Renal cortex interstitium (tissue), 11 donors: ENCODE measurements around the gene VWA3A. TPM values are rescaled to one million over a fixed set of nuclear protein-coding genes. Genes with fewer than 3 reads are reported as not detected.
"Not testable (repeated sequence)": the region's sequence is repeated elsewhere in the genome, so short reads cannot be mapped to it uniquely, and the experiment has no call there.

Source experiments
- DNase-seq, 11 donors: peaks; one replicate each; pipeline ENCODE4 v3.0.0-alpha.2; 2013; ENCODE audit warnings: low read depth in 9 of 11, low spot score in 4 of 11; ENCODE audit errors: extremely low read depth in 1 of 11
- polyA plus RNA-seq, 3 donors: library from polyadenylated mRNA; unstranded; fragments of 120-200 nt; gene quantifications; one replicate each; pipeline ENCODE4 v1.2.1, GENCODE V29; 2013; ENCODE audit not compliant: insufficient read length in 3 of 3

VWA3A gene
- polyA plus RNA-seq, 3 donors, result 1.8 to 4.7 (median 2.1) TPM

DNA sequence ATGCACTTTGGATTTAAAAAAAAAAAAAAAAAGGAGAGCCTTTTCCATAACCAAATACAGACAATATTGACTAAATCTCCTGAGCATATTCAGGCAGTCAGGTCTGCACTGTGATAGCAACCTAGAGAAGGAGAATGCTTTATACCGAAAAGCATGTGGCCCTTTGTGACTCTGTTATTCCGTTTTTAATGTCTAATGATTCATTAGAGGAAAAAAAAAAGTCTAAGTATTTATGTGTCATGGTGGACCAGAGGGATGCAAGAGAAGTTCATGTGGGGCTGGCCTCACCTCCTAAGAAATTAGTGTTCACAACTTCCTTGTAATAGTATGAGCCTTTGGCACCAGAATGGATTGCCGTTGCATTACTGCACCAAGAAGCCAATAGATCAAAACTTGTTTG is 11.3 kb upstream of the VWA3A start:
- no peak for DNase-seq

DNA sequence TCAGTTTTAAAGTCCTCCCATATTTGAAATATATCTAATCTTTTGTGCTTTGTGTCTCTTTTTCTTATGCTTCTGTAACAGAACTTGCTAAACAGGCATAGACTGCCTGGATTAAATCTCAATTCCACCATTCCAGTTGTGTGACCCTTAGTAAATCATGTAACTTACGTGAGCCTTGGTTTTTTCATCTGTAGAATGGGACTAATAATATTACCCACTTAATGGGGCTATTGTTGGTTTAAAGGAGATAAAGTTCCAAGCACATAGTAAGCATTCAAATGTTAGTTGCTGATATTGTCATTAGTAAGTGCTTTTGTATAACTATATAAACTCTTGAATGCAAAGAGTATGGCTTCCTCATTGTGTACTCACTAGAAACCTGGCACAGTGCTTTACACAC is 5.9 kb upstream of the VWA3A start:
- DNase-seq, result no peak

DNA sequence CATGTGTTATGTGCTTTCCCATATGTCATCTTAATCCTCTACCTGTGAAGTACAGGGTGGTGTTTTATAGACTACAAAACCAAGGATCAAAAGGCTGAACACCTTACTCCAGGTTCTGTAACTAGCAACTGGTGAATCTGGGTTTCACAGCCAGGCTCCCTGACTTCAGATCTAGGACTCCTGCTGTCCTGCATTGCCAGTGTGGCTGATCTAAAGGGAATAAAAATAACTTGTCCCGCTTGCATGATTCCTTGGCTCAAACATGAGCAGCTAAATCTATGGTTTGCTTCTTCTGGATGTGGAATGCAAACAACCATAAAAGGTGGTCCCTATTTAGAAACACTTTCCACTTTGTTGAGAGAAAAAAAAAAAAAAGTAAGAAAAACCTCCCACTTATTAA is 3.7 kb upstream of the VWA3A start:
- DNase-seq, result no peak

DNA sequence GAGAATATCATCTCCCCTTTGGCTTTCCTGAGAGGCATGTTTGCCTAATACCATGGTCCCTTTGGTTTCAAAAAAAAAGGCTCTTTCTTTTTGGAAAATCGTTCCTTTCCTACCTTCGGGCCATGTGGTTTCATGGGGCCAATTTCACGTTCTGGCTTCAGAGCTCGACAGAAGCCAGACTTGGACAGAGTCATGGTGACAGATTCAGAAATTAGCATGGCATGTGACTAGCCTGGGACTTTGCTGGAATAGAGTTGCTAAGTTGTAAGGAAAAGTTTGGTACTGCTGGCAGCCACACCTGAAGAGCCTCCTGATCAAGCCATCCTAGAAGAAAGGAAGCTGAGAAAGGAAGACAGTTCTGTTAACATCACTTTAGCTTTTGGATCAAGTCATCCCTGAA is 2.4 kb upstream of the VWA3A start:
- no peak for DNase-seq

DNA sequence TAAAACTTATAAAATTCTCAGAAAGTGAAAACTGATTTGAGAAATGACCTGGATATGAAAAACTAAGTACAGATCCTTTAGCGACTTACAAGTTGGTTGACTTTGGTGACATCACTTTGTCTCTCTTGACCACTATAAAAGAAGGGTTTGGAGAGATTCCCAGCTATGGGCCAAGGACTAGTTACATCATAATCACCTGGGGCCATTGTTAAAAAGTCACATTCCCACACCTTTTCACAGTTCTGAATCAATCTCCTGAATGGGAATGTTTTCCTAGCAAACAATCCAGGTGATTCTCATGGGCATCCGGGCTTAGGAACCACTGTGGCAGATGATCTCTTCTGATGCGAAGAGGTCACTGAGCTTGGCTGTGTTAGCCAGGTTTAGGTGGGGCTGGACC is 620 bp upstream of the VWA3A start:
- no peak for DNase-seq

DNA sequence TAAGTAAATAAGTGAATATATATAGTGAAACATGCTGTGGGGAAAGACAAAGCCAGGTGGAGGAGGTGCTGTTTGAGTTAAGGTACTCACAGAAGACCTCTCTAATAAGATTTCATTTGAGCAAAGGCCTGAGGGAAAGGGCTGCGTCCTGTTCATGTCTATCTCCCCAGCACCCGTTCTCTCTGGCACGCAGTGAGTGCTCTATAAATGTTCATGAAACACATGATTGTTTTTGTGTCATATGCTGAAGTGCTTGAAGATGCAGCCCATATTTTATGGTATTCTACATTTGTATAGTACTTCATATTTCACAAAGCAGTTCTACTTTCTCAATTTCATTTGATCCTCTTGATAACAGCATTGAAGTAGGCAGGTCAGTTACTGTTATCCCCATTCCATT is 990 bp downstream of the VWA3A start:
- DNase-seq, result no peak

DNA sequence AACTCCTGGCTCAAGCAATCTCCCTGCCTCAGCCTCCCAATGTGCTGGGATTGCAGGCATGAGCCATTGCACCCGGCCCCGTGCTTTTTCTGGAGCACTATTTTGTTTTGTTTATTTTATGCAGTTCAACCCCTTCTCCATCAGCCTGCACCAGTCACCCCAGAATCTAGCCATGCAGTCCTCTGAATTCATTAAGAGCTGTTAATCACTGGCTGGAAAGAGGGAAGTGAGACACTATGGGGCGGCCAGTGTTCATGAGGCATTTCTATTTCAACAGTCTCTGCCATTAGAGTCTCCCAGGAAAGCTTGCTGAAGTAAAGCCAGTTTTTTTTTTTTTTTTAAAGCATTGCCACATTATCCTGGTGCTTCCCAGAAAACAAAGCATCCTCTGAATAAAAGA is 1.7 kb downstream of the VWA3A start:
- no peak for DNase-seq

DNA sequence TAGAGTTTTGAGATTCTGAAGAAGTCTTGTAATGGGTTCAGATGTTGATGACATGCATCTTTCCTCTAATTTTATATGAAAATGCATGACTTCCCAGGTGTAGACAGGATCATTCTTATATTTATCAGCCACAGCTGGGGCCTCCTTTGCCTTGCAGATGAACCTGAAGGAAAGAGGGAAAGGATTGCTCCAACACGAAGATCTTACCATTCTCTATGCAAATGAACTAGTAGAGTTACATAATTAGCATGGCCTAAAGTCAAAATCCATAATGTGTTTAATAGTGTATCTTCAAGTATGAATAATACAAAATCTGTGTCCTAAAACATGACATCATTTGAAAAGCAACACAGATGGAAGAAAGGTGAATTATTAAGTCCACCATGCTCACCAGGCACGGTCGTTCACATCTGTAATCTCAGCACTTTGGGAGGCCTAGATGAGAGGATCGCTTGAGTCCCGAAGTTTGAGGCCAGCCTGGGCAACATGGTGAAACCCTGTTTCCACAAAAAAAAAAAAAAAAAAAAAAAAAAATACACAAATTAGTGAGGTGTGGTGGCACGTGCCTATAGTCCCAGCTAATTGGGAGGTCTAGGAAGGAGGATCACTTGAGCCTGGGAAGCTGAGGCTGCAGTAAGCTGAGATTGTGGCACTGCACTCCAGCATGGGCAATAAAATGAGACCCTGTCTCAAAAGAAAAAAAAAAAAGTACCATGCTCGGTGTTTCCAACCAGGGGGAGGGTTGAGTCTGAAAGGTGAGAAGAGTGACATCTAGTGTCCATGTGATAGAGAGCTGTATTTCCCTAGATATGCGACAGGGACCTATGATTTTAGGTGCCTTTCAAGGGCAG is 6.3 kb downstream of the VWA3A start:
- DNase-seq, result peak in 9 of 11 donors; percentile 16 to 53 (median 32)

DNA sequence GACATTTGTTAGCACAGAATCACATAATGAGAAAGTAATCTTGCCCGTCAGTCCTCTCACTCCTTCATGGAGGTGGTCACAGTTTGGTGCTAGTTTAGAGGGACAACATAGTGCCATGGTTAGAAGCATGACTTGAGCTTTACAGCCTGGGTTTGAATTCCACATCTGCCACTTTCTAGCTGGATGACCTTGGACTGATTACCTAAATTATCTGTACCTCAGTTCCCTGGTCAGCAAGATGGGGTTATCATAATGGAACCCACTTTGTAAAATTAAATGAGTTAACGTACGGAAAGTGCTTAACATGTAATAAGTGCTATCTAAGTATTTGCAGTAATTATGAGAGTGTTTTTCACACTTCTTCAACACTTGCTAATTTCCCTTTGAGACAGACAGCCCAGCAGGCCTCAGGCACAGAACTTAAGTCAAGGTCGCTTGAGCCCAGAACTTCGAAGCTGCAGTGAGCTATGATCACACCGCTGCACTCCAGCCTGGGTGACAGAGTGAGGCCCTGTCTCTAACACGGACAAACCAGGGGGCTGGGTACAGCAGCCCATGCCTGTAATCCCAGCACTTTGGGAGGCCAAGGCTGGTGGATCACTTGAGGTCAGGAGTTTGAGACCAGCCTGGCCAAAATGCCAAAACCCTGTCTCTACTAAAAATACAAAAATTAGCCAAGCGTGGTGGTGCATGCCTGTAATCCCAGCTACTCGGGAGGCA is 7.1 kb downstream of the VWA3A start:
- DNase-seq, result no peak

DNA sequence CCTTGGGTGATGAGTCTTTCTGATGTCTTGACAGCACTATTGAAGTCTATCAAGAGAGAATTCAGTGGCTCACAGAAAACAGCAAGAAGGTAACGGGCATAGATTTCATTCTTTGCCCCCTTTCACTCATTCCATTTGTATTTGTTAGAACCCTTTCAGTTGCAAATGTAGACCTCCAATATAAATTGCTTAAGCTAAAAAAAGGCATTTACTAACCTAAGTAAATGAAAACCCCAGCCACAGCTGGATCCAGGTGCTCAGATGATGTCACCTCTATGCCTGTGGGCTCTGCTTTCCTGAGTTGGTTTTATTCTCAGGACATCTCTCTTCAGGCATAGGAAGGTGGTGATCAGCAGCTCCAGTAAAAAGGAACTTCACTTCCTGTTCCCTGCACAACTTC is 11.1 kb downstream of the VWA3A start:
- DNase-seq, result no peak

DNA sequence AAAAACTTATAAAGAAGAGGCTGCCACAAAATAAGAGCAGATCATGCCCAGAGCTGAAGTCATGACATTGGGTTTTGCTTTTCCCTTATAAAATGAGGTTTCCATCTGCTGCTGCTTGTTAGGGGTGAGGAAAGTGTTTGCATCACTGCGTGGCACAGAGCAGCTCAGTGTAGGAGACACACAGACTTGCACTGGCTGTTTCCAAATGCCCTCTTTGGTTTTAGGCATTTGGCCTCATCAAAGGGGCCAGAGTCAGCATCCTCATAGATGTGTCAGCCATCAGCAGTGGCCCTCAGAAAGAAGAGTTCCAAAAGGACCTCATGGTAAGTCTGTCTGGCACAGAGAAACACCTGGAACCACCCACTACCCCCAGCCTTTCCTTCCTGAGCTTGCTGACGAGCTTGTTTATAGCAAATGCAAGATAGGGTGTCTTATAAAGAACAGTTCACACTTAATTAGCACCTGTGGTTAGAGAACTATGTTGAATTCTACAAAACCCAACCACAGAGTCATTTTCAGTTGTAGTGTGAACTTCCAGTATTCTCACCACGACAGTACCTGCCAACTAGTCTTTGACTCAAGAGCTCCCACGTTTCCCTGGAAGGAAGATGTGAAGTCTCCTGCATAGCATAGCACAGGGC is 17.0 kb downstream of the VWA3A start:
- DNase-seq, result no peak

DNA sequence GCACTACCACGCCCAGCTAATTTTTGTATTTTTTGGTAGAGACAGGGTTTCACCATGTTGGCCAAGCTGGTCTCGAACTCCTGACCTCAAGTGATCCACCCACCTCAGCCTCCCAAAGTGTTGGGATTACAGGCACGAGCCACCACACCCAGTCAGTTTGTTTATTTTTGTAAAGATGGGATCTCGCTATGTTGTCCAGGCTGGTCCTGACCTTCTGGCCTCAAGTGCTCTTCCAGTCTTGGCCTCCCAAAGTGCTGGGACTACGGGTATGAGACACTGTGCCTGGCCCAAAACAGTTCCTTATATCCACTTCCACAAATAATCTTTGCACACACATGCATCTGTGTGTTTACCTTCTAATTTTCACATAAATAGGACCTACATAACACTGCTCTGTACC is 19.3 kb downstream of the VWA3A start:
- DNase-seq, result not testable (repeated sequence)

DNA sequence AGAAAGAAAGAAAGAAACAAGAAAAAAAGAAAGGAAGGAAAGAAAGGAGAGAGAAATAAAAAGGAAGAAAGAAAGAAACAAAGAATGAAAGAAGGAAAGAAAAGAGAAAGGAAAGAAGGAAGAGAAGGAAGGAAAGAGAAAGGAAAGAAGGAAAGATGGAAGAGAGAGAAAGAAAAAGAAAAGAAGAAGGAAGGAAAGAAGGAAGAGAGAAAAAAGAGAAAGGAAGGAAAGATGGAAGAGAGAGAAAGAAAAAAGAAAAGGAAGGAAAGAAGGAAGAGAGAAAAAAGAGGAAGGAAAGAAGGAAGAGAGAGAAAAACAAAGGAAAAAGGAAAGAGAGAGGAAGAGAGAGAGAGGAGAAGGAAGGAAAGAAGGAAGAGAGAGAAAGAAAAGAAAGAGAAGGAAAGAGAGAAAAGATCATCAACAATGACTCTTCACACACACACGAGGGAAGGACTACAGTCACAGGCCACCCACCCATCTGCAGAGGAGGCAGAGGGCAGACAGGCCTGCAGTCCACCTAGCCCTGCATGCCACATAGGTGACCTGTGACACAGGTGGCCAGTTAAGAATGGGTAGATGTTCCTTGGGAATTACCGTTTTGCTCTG is 23.9 kb downstream of the VWA3A start:
- no peak for DNase-seq

DNA sequence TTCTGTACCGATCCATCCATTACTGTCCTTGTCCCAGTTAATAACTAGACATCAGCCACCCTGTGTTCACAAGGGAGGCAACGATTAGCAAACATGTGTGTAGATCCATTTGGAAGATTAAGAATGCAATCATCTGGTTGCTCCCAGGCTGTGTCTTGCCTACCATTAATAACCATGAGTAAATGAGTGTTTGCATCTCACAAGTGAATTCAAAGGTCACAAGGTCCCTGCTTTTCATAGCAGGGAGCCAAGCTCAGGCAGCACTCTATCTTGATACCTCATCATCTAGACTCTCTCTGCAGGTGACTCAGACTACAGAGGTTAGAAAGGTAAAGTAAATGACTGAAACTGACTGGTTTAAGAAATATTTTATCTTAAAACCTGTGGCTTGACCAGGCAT is 25.3 kb downstream of the VWA3A start:
- no peak for DNase-seq

DNA sequence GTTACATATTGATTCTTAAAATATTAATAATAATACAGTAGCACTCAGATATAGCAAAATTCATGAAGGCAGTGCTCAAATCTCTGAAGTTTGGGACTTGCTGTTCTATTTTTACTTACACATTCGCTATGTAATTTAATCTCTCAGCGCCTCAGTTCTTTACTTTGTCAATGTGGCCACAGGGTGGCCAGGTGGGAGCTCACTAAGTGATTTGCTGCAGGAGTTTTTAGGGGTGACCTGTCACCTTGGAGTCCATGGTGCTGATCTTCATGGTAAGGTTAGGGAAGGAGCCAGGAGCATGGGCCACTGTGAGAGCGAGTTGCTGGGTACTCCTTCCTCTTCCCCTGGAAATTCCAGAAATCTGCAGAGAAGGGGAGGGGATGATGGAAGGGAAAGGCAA is 28.1 kb downstream of the VWA3A start:
- no peak for DNase-seq

DNA sequence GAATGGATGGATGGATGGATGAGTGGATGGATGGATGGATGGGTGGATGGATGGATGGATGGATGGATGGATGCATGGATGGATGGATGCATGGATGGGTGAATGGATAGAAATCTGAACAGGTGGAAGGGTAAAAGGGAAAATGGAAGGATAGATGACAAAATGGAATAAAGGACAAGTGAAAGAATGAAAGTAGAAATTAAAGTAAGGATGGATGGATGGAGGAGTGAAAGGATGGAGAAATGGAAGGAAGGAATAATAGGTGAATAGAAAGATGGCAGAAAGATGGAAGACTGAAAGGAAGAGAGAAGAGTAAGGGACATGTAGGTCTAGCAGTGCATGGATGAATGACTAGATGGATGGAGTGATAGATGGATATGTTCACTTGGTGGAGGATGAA is 29.9 kb downstream of the VWA3A start:
- no peak for DNase-seq

DNA sequence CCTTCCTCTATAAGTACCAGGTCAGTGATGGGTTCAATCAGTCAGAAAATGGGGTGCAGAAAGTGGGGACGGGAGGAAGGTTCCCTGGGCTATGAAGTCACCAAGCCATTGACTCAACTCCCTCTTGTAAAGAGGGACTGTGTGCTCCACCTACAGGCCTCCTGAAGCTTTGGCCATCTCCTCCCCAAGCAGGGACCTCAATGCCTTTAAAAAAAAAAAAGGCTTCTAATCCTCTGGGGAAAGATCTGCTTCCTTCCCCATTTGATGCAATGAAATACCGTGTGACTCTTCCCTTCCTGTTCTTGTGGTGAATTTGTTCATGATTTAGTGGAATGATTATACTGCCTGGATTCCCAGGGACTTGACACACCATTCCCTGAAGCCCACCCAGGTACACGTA is 30.8 kb downstream of the VWA3A start:
- no peak for DNase-seq

DNA sequence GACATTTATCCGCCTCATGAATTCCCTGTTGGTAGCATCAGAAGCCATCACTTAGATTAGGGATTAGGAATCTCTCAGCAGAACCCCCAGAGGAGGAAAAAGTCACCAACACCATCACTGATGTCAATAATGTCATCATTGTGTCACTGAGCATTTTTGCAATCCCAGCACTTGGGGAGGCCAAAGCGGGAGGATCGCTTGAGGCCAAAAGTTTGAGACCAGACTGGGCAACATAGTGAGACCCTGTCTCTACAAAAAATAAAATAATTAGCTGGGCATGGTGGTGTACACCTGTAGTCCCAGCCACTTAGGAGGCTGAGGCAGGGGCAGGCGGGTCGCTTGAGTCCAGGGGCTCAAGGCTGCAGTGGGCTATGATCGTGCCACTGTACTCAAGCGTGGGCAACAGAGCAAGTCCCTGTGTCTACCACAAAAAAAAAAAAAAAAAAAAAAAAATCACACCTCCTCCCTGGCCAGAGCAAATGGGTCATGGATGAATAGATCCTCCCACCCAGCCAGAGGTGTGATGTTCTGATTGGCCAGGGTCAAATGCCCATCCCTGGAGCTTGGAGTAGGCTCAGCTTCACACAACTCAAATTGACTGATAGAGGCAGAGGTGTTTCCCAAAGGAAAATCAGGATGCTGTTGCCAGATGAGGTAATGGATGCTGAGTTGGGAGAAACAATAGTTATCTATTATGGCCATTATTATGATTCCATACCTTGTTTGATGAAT is 31.6 kb downstream of the VWA3A start:
- no peak for DNase-seq

DNA sequence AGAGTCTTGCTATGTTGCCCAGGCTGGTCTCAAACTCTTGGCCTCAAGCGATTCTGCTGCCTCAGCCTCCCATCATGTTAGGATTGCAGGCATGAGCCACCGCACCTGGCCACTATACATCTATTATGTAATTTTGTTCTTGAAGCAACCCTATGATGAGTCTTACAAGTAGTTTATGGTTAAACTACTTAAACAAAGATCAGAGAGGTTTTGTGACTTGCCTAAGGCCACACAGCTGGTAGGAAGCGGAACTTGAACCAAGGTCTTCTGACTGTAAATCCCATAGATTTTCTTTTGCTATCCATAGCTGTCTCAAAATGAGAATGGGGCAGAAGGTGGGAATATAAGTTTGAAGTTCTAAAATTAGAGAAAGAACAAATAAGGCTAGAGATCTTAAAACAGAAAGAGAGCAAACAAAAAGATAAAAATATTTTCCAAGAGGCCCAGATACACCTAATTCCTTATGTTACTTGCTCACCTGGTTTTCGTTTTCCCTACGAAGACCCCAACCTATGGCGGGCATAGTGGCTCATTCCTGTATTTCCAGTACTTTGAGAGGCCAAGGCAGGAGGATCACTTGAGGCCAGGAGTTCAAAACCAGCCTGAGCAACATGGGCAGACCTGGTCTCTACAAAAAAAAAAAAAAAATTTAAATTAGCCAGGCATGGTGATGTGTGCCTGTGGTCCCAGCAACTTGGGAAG is 32.4 kb downstream of the VWA3A start:
- no peak for DNase-seq
